HCT116 (cell line): ENCODE measurements around the gene SPIN1.

Experiments
- CTCF ChIP-seq, 3 experiments: fragments of 200-600 bp in 1 of 3; sonication (generic) in 1 of 3; IDR thresholded peaks in 2 of 3; conservative IDR thresholded peaks in 1 of 3; 2 replicates each; pipeline ENCODE4 v1.5.1; 2012 to 2017; ENCODE audit warnings: low read depth in 2 of 3, low read length in 2 of 3, antibody characterized with exemption in 1 of 3, borderline replicate concordance in 1 of 3, control low read depth in 1 of 3, mild to moderate bottlenecking in 1 of 3, mixed read lengths in 1 of 3, mixed run types in 1 of 3, moderate library complexity in 1 of 3; ENCODE audit not compliant: insufficient read depth in 1 of 3
- EZH2 ChIP-seq: fragments of 200-600 bp; sonication (generic); IDR thresholded peaks from 2 replicates; pipeline ENCODE4 v1.6.1; 2017; ENCODE audit warnings: antibody characterized with exemption, mixed run types
- MAX ChIP-seq: IDR thresholded peaks from 2 replicates; pipeline ENCODE4 v1.6.1; 2012
- POLR2AphosphoS5 ChIP-seq: IDR thresholded peaks from 2 replicates; pipeline ENCODE4 v1.6.1; 2011; ENCODE audit warnings: mild to moderate bottlenecking, low read depth, low read length, moderate library complexity
- RAD21 ChIP-seq: IDR thresholded peaks from 2 replicates; pipeline ENCODE4 v1.6.1; 2012; ENCODE audit warnings: low read depth, mild to moderate bottlenecking
- SIN3A ChIP-seq: IDR thresholded peaks from 2 replicates; pipeline ENCODE4 v1.6.1; 2012; ENCODE audit warnings: low read depth
- SRF ChIP-seq: IDR thresholded peaks from 2 replicates; pipeline ENCODE4 v1.6.1; 2012; ENCODE audit warnings: low read depth
- ZNF274 ChIP-seq: fragments of 200-500 bp; sonication (Bioruptor generic); IDR thresholded peaks from 2 replicates; pipeline ENCODE4 v1.6.1; 2014; ENCODE audit warnings: mild to moderate bottlenecking, low read depth, low read length, inconsistent platforms

GRCh38 chr9:88435336-88435735 is 47.1 kb downstream of the SPIN1 start:
- TF ChIP-seq CTCF (IDR thresholded peaks at IDR 0.05 in 2 of 3, conservative IDR thresholded peaks at IDR 0.05 in 1 of 3; ENCODE audit: borderline replicate concordance in 1 of 3, insufficient read depth in 1 of 3, low read depth in 2 of 3, low read length in 2 of 3) (no peak), SRF (no peak), RAD21 (no peak), POLR2AphosphoS5 (no peak), MAX (no peak), SIN3A (no peak), EZH2 (no peak), ZNF274 (no peak)
